Activated CD8-positive, alpha-beta memory T cell treated with anti-CD3 and anti-CD28 coated beads, Interleukin-2, amount 10 ng/mL, durations not matched to agents 7 days and 5 days (primary cell): ENCODE results near the gene ST7. TPM values are rescaled to one million over a fixed set of nuclear protein-coding genes. Genes with fewer than 3 reads are reported as not detected.

Source experiments
- ATAC-seq: fragments of 150-1000 bp; cut with Tn5 transposase; one replicate; pipeline ENCODE4 v1.10.0; 2021; ENCODE audit warnings: moderate library complexity
- CTCF ChIA-PET: fragments of 350-600 bp; sonication (Branson Sonifier 250); formaldehyde crosslinking; loops from one replicate; lab custom pipeline; 2021; ENCODE audit warnings: antibody characterized with exemption; lab: Charles Lee
- DNase-seq: peaks from one replicate; pipeline ENCODE4 v3.0.0-alpha.2; 2020
- H3K27ac Mint-ChIP-seq: one replicate; pipeline ENCODE4 v1.8.0; 2021; ENCODE audit warnings: mild to moderate bottlenecking, mixed read lengths
- H3K27me3 Mint-ChIP-seq: one replicate; pipeline ENCODE4 v1.8.0; 2021; ENCODE audit warnings: mixed read lengths
- H3K36me3 Mint-ChIP-seq: one replicate; pipeline ENCODE4 v1.8.0; 2021; ENCODE audit warnings: mild to moderate bottlenecking, mixed read lengths
- H3K4me1 Mint-ChIP-seq: one replicate; pipeline ENCODE4 v1.8.0; 2021; ENCODE audit warnings: mixed read lengths
- H3K4me3 Mint-ChIP-seq: one replicate; pipeline ENCODE4 v1.8.0; 2021; ENCODE audit warnings: mild to moderate bottlenecking, moderate library complexity, mixed read lengths
- H3K9me3 Mint-ChIP-seq: one replicate; pipeline ENCODE4 v1.8.0; 2022; ENCODE audit warnings: low read depth, mixed read lengths
- total RNA-seq, 2 experiments: library from RNA; stranded (reverse); gene quantifications; one replicate each; pipeline ENCODE4 v1.2.3, GENCODE V29; 2021

Gene ST7
- total RNA-seq, 2 experiments from 2014 or later, result 7.2 to 12.8 TPM

DNA sequence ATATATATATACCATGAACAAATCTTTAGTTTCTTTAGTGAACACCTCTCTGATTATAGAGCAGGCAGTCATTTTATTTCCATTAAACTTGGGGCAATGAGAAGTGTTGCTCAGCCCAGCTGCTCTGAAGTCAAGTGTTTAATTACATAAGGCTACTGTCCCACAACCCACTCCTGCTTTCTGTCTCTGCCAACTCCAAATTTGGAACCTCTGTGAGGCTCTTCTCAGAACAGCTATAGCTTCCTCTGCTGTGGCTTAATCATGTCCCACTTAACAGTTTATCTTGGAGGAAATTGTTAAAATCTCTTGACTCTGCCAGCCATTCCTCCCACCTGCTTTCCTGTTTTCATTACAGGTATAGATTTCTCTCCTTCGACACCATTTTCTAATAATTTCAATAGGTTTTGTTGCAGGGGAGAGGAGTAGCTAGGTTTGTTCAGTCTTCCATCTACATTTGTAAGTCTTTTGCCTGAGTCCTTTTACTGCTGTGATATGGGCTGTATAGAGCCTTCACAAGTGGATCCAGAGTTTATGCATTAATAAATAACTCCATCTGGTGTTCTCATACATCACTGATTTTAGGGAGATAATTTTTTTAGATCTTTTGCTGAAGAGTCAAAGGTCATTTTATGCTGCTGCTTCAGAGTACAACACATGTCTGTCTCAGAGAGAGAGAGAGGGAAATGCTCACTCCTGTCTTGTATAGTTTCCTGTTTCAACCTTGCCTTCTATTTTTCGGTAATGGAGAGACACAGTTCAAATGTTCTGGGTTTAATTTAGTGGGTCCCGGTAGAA, 199.1 kb downstream of the ST7 start:
- ATAC-seq, result no peak
- DNase-seq, result no peak
- no peaks in the 10 kb centered on the region for H3K4me1 Mint-ChIP-seq
- no peaks in the 10 kb centered on the region for H3K27me3 Mint-ChIP-seq
- no peak overlapping the region for H3K27ac Mint-ChIP-seq
- no peaks in the 10 kb centered on the region for H3K9me3 Mint-ChIP-seq
- no peaks in the 10 kb centered on the region for H3K36me3 Mint-ChIP-seq
- H3K4me3 Mint-ChIP-seq, result no peak overlapping the region
- CTCF ChIA-PET, result no interaction called here

- ATAC-seq (no peak), DNase-seq (no peak)
- Mint-ChIP-seq H3K27ac (no peak overlapping the region), H3K9me3 (no peaks in the 10 kb centered on the region), H3K27me3 (no peaks in the 10 kb centered on the region), H3K36me3 (no peaks in the 10 kb centered on the region), H3K4me1 (no peaks in the 10 kb centered on the region), H3K4me3 (no peak overlapping the region)
- CTCF ChIA-PET, result no interaction called here
Observed at GRCh38 chr7:117153016-117153545, 199.8 kb downstream of the ST7 start.

DNA sequence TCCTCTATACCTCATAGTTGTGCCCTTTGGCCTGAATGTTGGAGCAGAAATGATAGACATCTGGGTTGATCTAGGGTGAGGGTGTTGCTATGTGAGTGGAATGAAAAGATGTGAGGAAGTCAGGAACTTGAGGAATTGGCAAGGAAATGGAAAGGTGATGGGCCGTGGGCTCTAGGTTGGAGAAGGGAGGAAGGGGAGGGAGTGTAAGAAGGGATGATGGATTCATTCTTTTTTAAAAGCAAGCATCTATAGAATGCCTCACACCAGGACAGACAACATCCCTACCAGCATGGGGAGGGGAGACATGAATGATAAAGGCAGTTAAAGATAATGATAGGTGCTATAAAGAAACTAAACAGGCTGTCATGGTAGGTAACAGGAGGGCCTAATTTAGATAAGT, 201.4 kb downstream of the ST7 start:
- H3K36me3 Mint-ChIP-seq, result no peaks in the 10 kb centered on the region
- no peak for DNase-seq
- H3K27me3 Mint-ChIP-seq, result no peaks in the 10 kb centered on the region
- no peak overlapping the region for H3K27ac Mint-ChIP-seq
- H3K4me3 Mint-ChIP-seq, result no peak overlapping the region
- CTCF ChIA-PET, result no interaction called here
- no peaks in the 10 kb centered on the region for H3K9me3 Mint-ChIP-seq
- no peaks in the 10 kb centered on the region for H3K4me1 Mint-ChIP-seq
- ATAC-seq, result no peak

DNA sequence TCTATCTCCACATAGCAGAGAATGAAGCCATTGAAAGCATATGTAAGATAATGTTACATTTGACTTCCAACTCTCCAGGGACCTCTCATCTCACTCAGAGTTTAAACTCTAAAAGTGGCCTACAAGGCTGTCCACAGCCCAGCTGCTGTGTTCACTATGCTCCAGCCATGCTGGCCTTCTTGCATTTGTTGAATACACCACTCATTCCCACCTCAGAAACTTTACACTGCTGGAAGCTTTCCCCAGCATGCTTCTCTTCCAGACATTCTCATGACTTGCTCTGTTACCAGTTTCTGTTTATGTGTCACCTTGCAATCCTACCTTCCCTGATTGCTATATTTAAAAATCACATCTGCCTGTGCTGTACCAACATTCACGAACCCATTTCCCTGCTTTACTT, 202.4 kb downstream of the ST7 start:
- DNase-seq, result no peak
- no peaks in the 10 kb centered on the region for H3K27me3 Mint-ChIP-seq
- H3K9me3 Mint-ChIP-seq, result no peaks in the 10 kb centered on the region
- no peak overlapping the region for H3K27ac Mint-ChIP-seq
- ATAC-seq, result no peak
- H3K36me3 Mint-ChIP-seq, result no peaks in the 10 kb centered on the region
- CTCF ChIA-PET, result no interaction called here
- no peaks in the 10 kb centered on the region for H3K4me1 Mint-ChIP-seq
- H3K4me3 Mint-ChIP-seq, result no peak overlapping the region

GRCh38 chr7:117157241-117158209, 204.2 kb downstream of the ST7 start:
- no peaks in the 10 kb centered on the region for H3K4me1 Mint-ChIP-seq
- CTCF ChIA-PET, result interaction anchor here (1.2 kb wide), 1 partner anchor 18 kb away, joined by 3 read pairs; no protein-coding TSS in a partner anchor
- no peak for DNase-seq
- H3K27ac Mint-ChIP-seq, result no peak overlapping the region
- no peaks in the 10 kb centered on the region for H3K27me3 Mint-ChIP-seq
- no peak for ATAC-seq
- no peaks in the 10 kb centered on the region for H3K36me3 Mint-ChIP-seq
- H3K4me3 Mint-ChIP-seq, result no peak overlapping the region
- no peaks in the 10 kb centered on the region for H3K9me3 Mint-ChIP-seq

DNA sequence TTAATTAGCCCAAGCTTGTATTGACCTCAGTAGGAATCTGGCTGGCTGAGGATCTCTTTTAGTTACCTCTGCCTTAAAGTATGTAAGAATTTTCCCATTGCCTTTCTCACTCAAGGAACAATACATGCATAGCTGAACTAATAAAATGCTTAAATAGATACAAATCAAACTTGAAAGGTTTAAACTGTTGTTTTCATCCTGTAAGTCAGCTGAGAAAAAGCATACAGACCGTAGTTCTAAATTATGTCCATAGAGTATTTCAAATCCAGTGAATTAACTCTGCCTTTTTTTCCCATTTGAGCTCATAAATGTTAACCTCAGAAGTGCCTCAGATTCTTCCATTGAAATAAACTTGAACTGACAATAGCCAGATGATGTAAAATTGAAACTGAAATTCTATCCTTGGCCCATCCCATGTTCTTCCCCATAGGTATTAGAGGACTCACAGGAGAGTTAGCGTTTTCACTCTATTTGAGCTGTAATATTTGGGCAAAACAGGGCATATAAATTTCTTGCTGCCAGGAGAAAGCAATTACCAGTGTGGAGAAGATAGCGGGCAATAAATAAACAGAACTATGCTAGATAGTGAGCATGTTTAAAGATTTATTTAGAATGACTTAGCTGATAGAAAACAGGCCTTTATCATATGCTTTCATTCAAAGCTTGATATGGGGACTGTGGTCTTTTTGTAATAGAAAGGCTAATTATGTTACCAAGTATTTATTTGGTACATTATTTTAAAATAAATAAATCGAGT, 205.8 kb downstream of the ST7 start:
- Mint-ChIP-seq H3K9me3 (no peaks in the 10 kb centered on the region), H3K27ac (no peak overlapping the region), H3K36me3 (no peaks in the 10 kb centered on the region), H3K4me1 (no peaks in the 10 kb centered on the region), H3K27me3 (no peaks in the 10 kb centered on the region), H3K4me3 (no peak overlapping the region)
- CTCF ChIA-PET, result no interaction called here
- DNase-seq (no peak), ATAC-seq (no peak)

GRCh38 chr7:117163101-117163500, 209.8 kb downstream of the ST7 start:
- Mint-ChIP-seq H3K36me3 (no peaks in the 10 kb centered on the region), H3K27ac (no peak overlapping the region), H3K4me1 (no peaks in the 10 kb centered on the region), H3K27me3 (no peaks in the 10 kb centered on the region), H3K4me3 (no peak overlapping the region), H3K9me3 (no peaks in the 10 kb centered on the region)
- no peak for ATAC-seq
- no peak for DNase-seq
- CTCF ChIA-PET, result no interaction called here

DNA sequence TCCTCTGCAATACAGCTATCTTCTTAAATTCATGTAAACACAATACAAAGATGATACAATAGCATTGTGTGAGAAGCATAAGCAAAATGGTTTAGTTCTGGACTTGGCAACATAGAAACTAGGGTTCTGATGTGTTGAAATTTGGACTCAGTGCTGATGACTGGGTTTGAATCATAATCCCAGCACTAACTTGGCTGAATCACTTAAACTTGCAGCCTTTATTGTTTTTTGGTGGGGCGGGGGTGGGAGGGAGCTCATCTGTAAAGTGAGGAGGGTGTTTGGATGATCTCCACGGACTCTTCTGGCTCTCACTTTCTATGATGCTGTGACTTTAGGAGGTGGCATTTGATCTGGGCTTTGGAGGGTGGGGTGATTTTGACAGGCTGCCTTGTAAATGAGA, 211.3 kb downstream of the ST7 start:
- H3K36me3 Mint-ChIP-seq, result no peaks in the 10 kb centered on the region
- no peak for ATAC-seq
- no peak overlapping the region for H3K27ac Mint-ChIP-seq
- no peak overlapping the region for H3K4me3 Mint-ChIP-seq
- no peaks in the 10 kb centered on the region for H3K4me1 Mint-ChIP-seq
- CTCF ChIA-PET, result no interaction called here
- no peaks in the 10 kb centered on the region for H3K9me3 Mint-ChIP-seq
- no peaks in the 10 kb centered on the region for H3K27me3 Mint-ChIP-seq
- DNase-seq, result no peak

- DNase-seq (no peak), ATAC-seq (no peak)
- CTCF ChIA-PET, result no interaction called here
- Mint-ChIP-seq H3K27me3 (no peaks in the 10 kb centered on the region), H3K36me3 (no peaks in the 10 kb centered on the region), H3K9me3 (no peaks in the 10 kb centered on the region), H3K27ac (no peak overlapping the region), H3K4me3 (no peak overlapping the region), H3K4me1 (no peaks in the 10 kb centered on the region)
Observed at GRCh38 chr7:117165656-117166055, 212.4 kb downstream of the ST7 start.

GRCh38 chr7:117169907-117170306, 216.6 kb downstream of the ST7 start:
- Mint-ChIP-seq H3K36me3 (peaks cover 2% of the 10 kb centered on the region), H3K27me3 (no peaks in the 10 kb centered on the region), H3K27ac (no peak overlapping the region), H3K9me3 (no peaks in the 10 kb centered on the region), H3K4me1 (no peaks in the 10 kb centered on the region), H3K4me3 (no peak overlapping the region)
- no peak for ATAC-seq
- DNase-seq, result no peak
- CTCF ChIA-PET, result no interaction called here

- Mint-ChIP-seq H3K9me3 (no peaks in the 10 kb centered on the region), H3K36me3 (peaks cover 2% of the 10 kb centered on the region), H3K27ac (no peak overlapping the region), H3K27me3 (no peaks in the 10 kb centered on the region), H3K4me1 (no peaks in the 10 kb centered on the region), H3K4me3 (no peak overlapping the region)
- DNase-seq (no peak), ATAC-seq (no peak)
- CTCF ChIA-PET, result no interaction called here
Observed at GRCh38 chr7:117171106-117171505, 217.8 kb downstream of the ST7 start.

- Mint-ChIP-seq H3K27me3 (no peaks in the 10 kb centered on the region), H3K36me3 (peaks cover 2% of the 10 kb centered on the region), H3K9me3 (no peaks in the 10 kb centered on the region), H3K4me1 (no peaks in the 10 kb centered on the region), H3K27ac (no peak overlapping the region), H3K4me3 (no peak overlapping the region)
- no peak for DNase-seq
- CTCF ChIA-PET, result no interaction called here
- no peak for ATAC-seq
Observed at GRCh38 chr7:117172283-117172682, 219.0 kb downstream of the ST7 start.
